ENCODE data around the gene TMOD2. TPM values are rescaled to one million over a fixed set of nuclear protein-coding genes. Genes with fewer than 3 reads are reported as not detected.

TMOD2 gene
- total RNA-seq, 1 experiment from 2014 or later = 2.8 TPM

- POLR2A ChIA-PET = no interaction called here
- no peak overlapping the region for H3K4me3 Mint-ChIP-seq (ENCODE audit: unreplicated experiment)
- intact Hi-C loops (cut with micrococcal nuclease) = no loop called here
- TF ChIP-seq, protein P1, sequence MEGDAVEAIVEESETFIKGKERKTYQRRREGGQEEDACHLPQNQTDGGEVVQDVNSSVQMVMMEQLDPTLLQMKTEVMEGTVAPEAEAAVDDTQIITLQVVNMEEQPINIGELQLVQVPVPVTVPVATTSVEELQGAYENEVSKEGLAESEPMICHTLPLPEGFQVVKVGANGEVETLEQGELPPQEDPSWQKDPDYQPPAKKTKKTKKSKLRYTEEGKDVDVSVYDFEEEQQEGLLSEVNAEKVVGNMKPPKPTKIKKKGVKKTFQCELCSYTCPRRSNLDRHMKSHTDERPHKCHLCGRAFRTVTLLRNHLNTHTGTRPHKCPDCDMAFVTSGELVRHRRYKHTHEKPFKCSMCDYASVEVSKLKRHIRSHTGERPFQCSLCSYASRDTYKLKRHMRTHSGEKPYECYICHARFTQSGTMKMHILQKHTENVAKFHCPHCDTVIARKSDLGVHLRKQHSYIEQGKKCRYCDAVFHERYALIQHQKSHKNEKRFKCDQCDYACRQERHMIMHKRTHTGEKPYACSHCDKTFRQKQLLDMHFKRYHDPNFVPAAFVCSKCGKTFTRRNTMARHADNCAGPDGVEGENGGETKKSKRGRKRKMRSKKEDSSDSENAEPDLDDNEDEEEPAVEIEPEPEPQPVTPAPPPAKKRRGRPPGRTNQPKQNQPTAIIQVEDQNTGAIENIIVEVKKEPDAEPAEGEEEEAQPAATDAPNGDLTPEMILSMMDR (IDR thresholded peaks at IDR 0.05; ENCODE audit: unreplicated experiment) = no peak
- CTCF ChIA-PET = no interaction called here
- peaks cover 7% of the 10 kb centered on the region for H3K9me3 Mint-ChIP-seq (ENCODE audit: unreplicated experiment)
- no peaks in the 10 kb centered on the region for H3K36me3 Mint-ChIP-seq (ENCODE audit: insufficient read depth, unreplicated experiment)
- no peaks in the 10 kb centered on the region for H3K27me3 Mint-ChIP-seq (ENCODE audit: insufficient read depth, unreplicated experiment)
- BruUV-seq (replicated peaks) = no TSS peak
- DNase-seq (ENCODE audit: unreplicated experiment) = peak; percentile 54
- peaks cover 7% of the 10 kb centered on the region for H3K4me1 Mint-ChIP-seq (ENCODE audit: insufficient read depth, unreplicated experiment)
- H3K27ac Mint-ChIP-seq (ENCODE audit: low read depth, unreplicated experiment) = no peak overlapping the region
These were observed 42.3 kb downstream of the TMOD2 start for GRCh38 chr15:51793521-51794305.

DNA sequence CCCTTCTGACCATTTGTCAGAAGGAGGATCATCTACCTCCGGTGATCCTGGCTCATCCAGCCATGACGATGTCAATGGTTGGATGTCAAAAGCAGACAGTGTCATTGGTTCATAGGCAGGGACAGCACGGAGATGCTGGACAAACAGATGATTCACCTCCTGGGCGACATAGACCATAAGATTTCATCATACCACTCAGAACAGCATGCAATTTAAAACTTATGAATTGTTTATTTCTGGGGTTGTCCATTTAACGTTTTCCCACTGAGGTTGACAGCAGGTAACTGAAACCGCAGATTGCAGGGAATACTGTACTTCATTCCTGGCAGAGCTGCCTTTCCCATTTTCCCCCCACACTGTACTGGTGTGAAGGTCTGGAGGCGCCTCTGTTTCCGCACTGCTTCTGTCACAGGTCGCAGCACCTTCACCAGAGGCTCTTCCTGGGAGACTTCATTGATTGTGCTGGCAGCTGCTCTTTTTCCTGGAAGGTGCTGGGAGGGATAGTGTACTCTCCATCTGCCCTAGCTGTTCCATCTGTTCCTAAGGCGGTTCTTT lies 45.5 kb downstream of the TMOD2 start:
- H3K27me3 Mint-ChIP-seq (ENCODE audit: insufficient read depth, unreplicated experiment) = no peaks in the 10 kb centered on the region
- no peak overlapping the region for H3K27ac Mint-ChIP-seq (ENCODE audit: low read depth, unreplicated experiment)
- ChIA-PET POLR2A (no interaction called here), CTCF (no interaction called here)
- intact Hi-C loops (cut with micrococcal nuclease) = no loop called here
- H3K4me1 Mint-ChIP-seq (ENCODE audit: insufficient read depth, unreplicated experiment) = peaks cover 7% of the 10 kb centered on the region
- TF ChIP-seq, protein P1 (IDR thresholded peaks at IDR 0.05; ENCODE audit: unreplicated experiment) = no peak
- peak; percentile 61 for DNase-seq (ENCODE audit: unreplicated experiment)
- BruUV-seq (replicated peaks) = no TSS peak
- peaks cover 7% of the 10 kb centered on the region for H3K9me3 Mint-ChIP-seq (ENCODE audit: unreplicated experiment)
- H3K4me3 Mint-ChIP-seq (ENCODE audit: unreplicated experiment) = no peak overlapping the region
- H3K36me3 Mint-ChIP-seq (ENCODE audit: insufficient read depth, unreplicated experiment) = no peaks in the 10 kb centered on the region

DNA sequence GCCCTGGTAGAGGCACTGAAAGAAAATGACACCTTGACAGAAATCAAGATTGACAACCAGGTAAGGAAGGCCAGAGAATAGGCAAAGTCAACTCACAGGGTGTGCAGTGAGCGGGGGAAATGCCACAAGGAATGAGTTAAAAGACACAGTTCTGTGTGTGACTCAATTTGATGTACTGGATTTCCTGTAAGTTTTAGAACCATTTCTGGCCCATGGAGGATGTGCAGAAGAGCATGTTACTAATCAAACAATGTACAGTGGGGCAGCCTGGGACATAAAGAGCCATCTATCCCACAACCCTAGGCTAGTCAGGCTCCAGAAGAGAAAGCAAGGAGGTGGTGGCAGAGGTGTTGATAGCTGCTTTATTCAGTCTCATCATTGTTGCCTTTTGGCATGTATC lies 46.9 kb downstream of the TMOD2 start:
- BruUV-seq (replicated peaks) = no TSS peak
- no peak for DNase-seq (ENCODE audit: unreplicated experiment)
- Mint-ChIP-seq H3K4me1 (ENCODE audit: insufficient read depth, unreplicated experiment) (peaks cover 7% of the 10 kb centered on the region), H3K27me3 (ENCODE audit: insufficient read depth, unreplicated experiment) (no peaks in the 10 kb centered on the region), H3K36me3 (ENCODE audit: insufficient read depth, unreplicated experiment) (peaks cover 6% of the 10 kb centered on the region), H3K4me3 (ENCODE audit: unreplicated experiment) (no peak overlapping the region), H3K9me3 (ENCODE audit: unreplicated experiment) (peaks cover 7% of the 10 kb centered on the region), H3K27ac (ENCODE audit: low read depth, unreplicated experiment) (peak overlapping the region; percentile 55)
- ChIA-PET POLR2A (no interaction called here), CTCF (no interaction called here)
- TF ChIP-seq, protein P1 (IDR thresholded peaks at IDR 0.05; ENCODE audit: unreplicated experiment) = no peak
- intact Hi-C loops (cut with micrococcal nuclease) = no loop called here

DNA sequence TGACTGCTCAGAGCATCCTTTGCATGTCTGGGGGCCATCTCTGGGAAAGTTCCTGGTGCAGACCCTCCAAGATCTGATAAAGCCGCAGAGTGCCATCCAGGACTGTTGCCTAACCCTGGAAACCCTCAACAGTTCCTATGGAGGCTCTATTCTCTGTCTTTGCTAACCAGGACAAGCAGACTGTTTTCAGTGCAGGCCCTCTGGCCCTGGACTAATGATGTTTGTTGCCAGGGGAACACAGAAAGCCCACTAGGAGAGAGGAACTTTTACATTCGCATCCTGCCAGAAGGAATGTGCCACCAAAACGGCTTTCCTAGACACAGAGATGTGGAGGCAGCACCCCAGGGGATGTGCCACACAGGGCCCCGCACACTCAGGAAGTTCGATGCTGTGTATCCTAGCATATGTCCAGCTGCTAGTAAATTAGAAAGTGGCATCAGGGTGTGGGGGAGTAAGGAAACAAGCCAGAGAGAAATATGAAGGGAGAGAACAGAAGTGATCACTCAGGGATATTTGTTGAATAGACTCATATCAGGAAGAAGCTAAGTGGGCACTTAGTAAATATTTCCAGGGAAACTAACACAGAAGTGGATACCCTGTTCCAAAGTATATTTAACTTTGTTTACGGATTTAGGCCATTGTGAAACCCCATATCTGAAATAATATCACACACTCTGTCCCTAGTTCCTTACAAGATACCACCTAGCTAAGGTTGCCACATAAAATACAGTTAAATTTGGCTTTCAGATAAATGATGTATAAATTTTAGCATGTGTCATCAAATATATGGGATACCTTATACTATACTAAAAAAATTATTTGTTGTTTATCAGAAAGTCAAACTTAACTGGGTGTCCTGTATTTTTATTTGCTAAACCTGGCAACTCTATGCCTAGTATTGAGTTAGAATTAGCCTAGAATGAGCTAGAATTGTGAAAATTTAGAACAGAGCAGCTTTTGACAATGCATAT lies 48.2 kb downstream of the TMOD2 start:
- no TSS peak for BruUV-seq (replicated peaks)
- Mint-ChIP-seq H3K36me3 (ENCODE audit: insufficient read depth, unreplicated experiment) (peaks cover 9% of the 10 kb centered on the region), H3K27me3 (ENCODE audit: insufficient read depth, unreplicated experiment) (no peaks in the 10 kb centered on the region), H3K9me3 (ENCODE audit: unreplicated experiment) (peaks cover 7% of the 10 kb centered on the region), H3K4me3 (ENCODE audit: unreplicated experiment) (no peak overlapping the region), H3K27ac (ENCODE audit: low read depth, unreplicated experiment) (no peak overlapping the region), H3K4me1 (ENCODE audit: insufficient read depth, unreplicated experiment) (peaks cover 7% of the 10 kb centered on the region)
- TF ChIP-seq, protein P1 (IDR thresholded peaks at IDR 0.05; ENCODE audit: unreplicated experiment) = no peak
- DNase-seq (ENCODE audit: unreplicated experiment) = no peak
- POLR2A ChIA-PET = no interaction called here
- CTCF ChIA-PET = interaction anchor here (1.0 kb wide), 1 partner anchor 263 kb away, joined by 3 read pairs; no protein-coding TSS in a partner anchor
- intact Hi-C loops (cut with micrococcal nuclease) = no loop called here

All from MCF 10A (cell line).